ENCODE results near the gene ZNF777. TPM values are rescaled to one million over a fixed set of nuclear protein-coding genes. Genes with fewer than 3 reads are reported as not detected.
"Not testable (repeated sequence)": the region's sequence is repeated elsewhere in the genome, so short reads cannot be mapped to it uniquely, and the experiment has no call there.

Gene ZNF777
- total RNA-seq, 2 experiments from 2014 or later, result 11.7 to 12.5 TPM

- CTCF ChIA-PET, result no interaction called here
- POLR2A ChIA-PET, result no interaction called here
- Mint-ChIP-seq H3K9me3 (no peaks in the 10 kb centered on the region), H3K4me1 (ENCODE audit: low read depth) (peaks cover 4% of the 10 kb centered on the region), H3K27me3 (no peaks in the 10 kb centered on the region), H3K27ac (no peak overlapping the region), H3K4me3 (no peak overlapping the region), H3K36me3 (ENCODE audit: low read depth) (peaks cover 53% of the 10 kb centered on the region)
- TF ChIP-seq CTCF (IDR thresholded peaks at IDR 0.05), result no peak
- ATAC-seq (no peak), DNase-seq (no peak)
- intact Hi-C loops (cut with micrococcal nuclease), result no loop called here
These were observed 11.9 kb downstream of the ZNF777 start for GRCh38 chr7:149448961-149449360.

GRCh38 chr7:149446026-149446425 is 14.8 kb downstream of the ZNF777 start:
- H3K4me1 Mint-ChIP-seq (ENCODE audit: low read depth); H3K4me3 Mint-ChIP-seq; ATAC-seq; H3K27me3 Mint-ChIP-seq; H3K27ac Mint-ChIP-seq; H3K9me3 Mint-ChIP-seq; intact Hi-C loops (cut with micrococcal nuclease); DNase-seq: not testable (repeated sequence)
- ChIA-PET POLR2A (interaction anchor here (1.3 kb wide), 1 partner anchor 18 kb away, joined by 3 read pairs; no protein-coding TSS in a partner anchor), CTCF (interaction anchor here (2.0 kb wide), 1 partner anchor 14 kb away, joined by 5 read pairs; no protein-coding TSS in a partner anchor)
- peaks cover 46% of the 10 kb centered on the region for H3K36me3 Mint-ChIP-seq (ENCODE audit: low read depth)

- H3K4me3 Mint-ChIP-seq, result no peak overlapping the region
- ChIA-PET CTCF (interaction anchor here (2.8 kb wide), 1 partner anchor 21 kb away, joined by 8 read pairs; no protein-coding TSS in a partner anchor), POLR2A (interaction anchor here (1.3 kb wide), 1 partner anchor 16 kb away, joined by 4 read pairs; no protein-coding TSS in a partner anchor)
- H3K36me3 Mint-ChIP-seq (ENCODE audit: low read depth), result peaks cover 32% of the 10 kb centered on the region
- intact Hi-C loops (cut with micrococcal nuclease), result no loop called here
- ATAC-seq (no peak), DNase-seq (no peak)
- TF ChIP-seq CTCF (IDR thresholded peaks at IDR 0.05), result no peak
- H3K27ac Mint-ChIP-seq, result no peak overlapping the region
- H3K27me3 Mint-ChIP-seq, result no peaks in the 10 kb centered on the region
- H3K4me1 Mint-ChIP-seq (ENCODE audit: low read depth), result peaks cover 13% of the 10 kb centered on the region
- H3K9me3 Mint-ChIP-seq, result no peaks in the 10 kb centered on the region
These were observed 16.6 kb downstream of the ZNF777 start for GRCh38 chr7:149444287-149444686.

GRCh38 chr7:149443523-149443922 is 17.3 kb downstream of the ZNF777 start:
- H3K36me3 Mint-ChIP-seq (ENCODE audit: low read depth), result peaks cover 27% of the 10 kb centered on the region
- POLR2A ChIA-PET, result interaction anchor here (1.3 kb wide), 1 partner anchor 17 kb away, joined by 4 read pairs; no protein-coding TSS in a partner anchor

GRCh38 chr7:149442924-149443323 is 17.9 kb downstream of the ZNF777 start:
- ChIA-PET POLR2A (interaction anchor here (1.3 kb wide), 1 partner anchor 17 kb away, joined by 4 read pairs; no protein-coding TSS in a partner anchor), CTCF (interaction anchor here (1.4 to 4.7 kb wide), 3 partner anchors 13 to 19 kb away, joined by 4 to 21 read pairs (median 8); partner anchors contain the start of gene ZNF777)
- no peak overlapping the region for H3K4me3 Mint-ChIP-seq
- TF ChIP-seq CTCF (IDR thresholded peaks at IDR 0.05), result no peak
- peaks cover 27% of the 10 kb centered on the region for H3K36me3 Mint-ChIP-seq (ENCODE audit: low read depth)
- H3K9me3 Mint-ChIP-seq, result no peaks in the 10 kb centered on the region
- peaks cover 15% of the 10 kb centered on the region for H3K4me1 Mint-ChIP-seq (ENCODE audit: low read depth)
- ATAC-seq, result no peak
- H3K27me3 Mint-ChIP-seq, result no peaks in the 10 kb centered on the region
- intact Hi-C loops (cut with micrococcal nuclease), result no loop called here
- no peak for DNase-seq
- no peak overlapping the region for H3K27ac Mint-ChIP-seq

More at GRCh38 chr7:149443523-149443922, 17.3 kb downstream of the ZNF777 start:
- CTCF ChIA-PET, result interaction anchor here (1.4 to 4.7 kb wide), 3 partner anchors 13 to 20 kb away, joined by 4 to 21 read pairs (median 8); partner anchors contain the start of gene ZNF777
- H3K4me1 Mint-ChIP-seq (ENCODE audit: low read depth), result peaks cover 15% of the 10 kb centered on the region
- no peaks in the 10 kb centered on the region for H3K9me3 Mint-ChIP-seq
- intact Hi-C loops (cut with micrococcal nuclease), result no loop called here
- no peaks in the 10 kb centered on the region for H3K27me3 Mint-ChIP-seq
- ATAC-seq (no peak), DNase-seq (no peak)
- no peak for TF ChIP-seq CTCF (IDR thresholded peaks at IDR 0.05)
- H3K4me3 Mint-ChIP-seq, result no peak overlapping the region
- H3K27ac Mint-ChIP-seq, result no peak overlapping the region

Measured in activated CD8-positive, alpha-beta T cell treated with anti-CD3 and anti-CD28 coated beads for 36 hours (primary cell).